GM18909 (cell line): ENCODE measurements around the gene FUT6.
"Not testable (repeated sequence)": the region's sequence is repeated elsewhere in the genome, so short reads cannot be mapped to it uniquely, and the experiment has no call there.

Experiments used
- ATAC-seq: cut with Tn5 transposase; IDR thresholded peaks from one replicate; pipeline ENCODE4 v1.9.1; 2021; ENCODE audit warnings: mild to moderate bottlenecking; ENCODE audit not compliant: unreplicated experiment, poor library complexity

FUT6 gene

GRCh38 chr19:5863030-5863665 lies 23.6 kb upstream of the FUT6 start:
- no peak for ATAC-seq

- no peak for ATAC-seq
Measured at GRCh38 chr19:5857203-5858081, 17.9 kb upstream of the FUT6 start.

- ATAC-seq: not testable (repeated sequence)
Measured at GRCh38 chr19:5855151-5855550, 15.6 kb upstream of the FUT6 start.

GRCh38 chr19:5854121-5854520 lies 14.6 kb upstream of the FUT6 start:
- not testable (repeated sequence) for ATAC-seq

- ATAC-seq: no peak
Measured at GRCh38 chr19:5851302-5851701, 11.8 kb upstream of the FUT6 start, which contains the start of gene FUT3. TSS of gene FUT3 (minus strand) at chr19:5851449.

- ATAC-seq: no peak
Measured at GRCh38 chr19:5850743-5851293, 11.3 kb upstream of the FUT6 start.

- no peak for ATAC-seq
Measured at GRCh38 chr19:5850189-5850588, 10.7 kb upstream of the FUT6 start.

- not testable (repeated sequence) for ATAC-seq
Measured at GRCh38 chr19:5848621-5849020, 9.1 kb upstream of the FUT6 start.

- not testable (repeated sequence) for ATAC-seq
Measured at GRCh38 chr19:5847846-5848245, 8.3 kb upstream of the FUT6 start.

- ATAC-seq: no peak
Measured at GRCh38 chr19:5844456-5845433, 5.2 kb upstream of the FUT6 start.

GRCh38 chr19:5843295-5843927 lies 3.9 kb upstream of the FUT6 start:
- no peak for ATAC-seq

- not testable (repeated sequence) for ATAC-seq
Measured at GRCh38 chr19:5841735-5842111, 2.2 kb upstream of the FUT6 start.

- ATAC-seq: no peak
Measured at GRCh38 chr19:5838353-5839064, 993 bp downstream of the FUT6 start.

GRCh38 chr19:5837761-5838352 lies 1.6 kb downstream of the FUT6 start:
- ATAC-seq: no peak

- no peak for ATAC-seq
Measured at GRCh38 chr19:5832527-5833216, 6.8 kb downstream of the FUT6 start.

- ATAC-seq: no peak
Measured at GRCh38 chr19:5832061-5832460, 7.4 kb downstream of the FUT6 start.

- ATAC-seq: no peak
Measured at GRCh38 chr19:5831159-5831558, 8.3 kb downstream of the FUT6 start.
